GM06990 (cell line): ENCODE data around the gene PRDM15.

Experiments
- DNase-seq: peaks from one replicate; pipeline ENCODE4 v3.0.0-alpha.2; 2011; ENCODE audit not compliant: insufficient read length; ENCODE audit errors: extremely low read depth
- H3K27me3 ChIP-seq: replicated peaks from 2 replicates; pipeline ENCODE4 v1.6.0; 2011; ENCODE audit warnings: low read length; ENCODE audit not compliant: control insufficient read depth, insufficient read depth
- H3K36me3 ChIP-seq: 2 replicates; pipeline ENCODE4 v1.5.1; 2011; ENCODE audit warnings: low read length; ENCODE audit not compliant: control insufficient read depth, insufficient read depth
- H3K4me3 ChIP-seq: replicated peaks from 2 replicates; pipeline ENCODE4 v1.5.1; 2011; ENCODE audit warnings: low read depth, mild to moderate bottlenecking, control low read depth, low read length
- CTCF ChIP-seq: IDR thresholded peaks from 2 replicates; pipeline ENCODE4 v1.5.1; 2011; ENCODE audit warnings: low read length, control low read depth, mild to moderate bottlenecking, inconsistent platforms; ENCODE audit not compliant: insufficient read depth, poor library complexity, severe bottlenecking

PRDM15 gene

GRCh38 chr21:41854426-41854995 is 24.6 kb downstream of the PRDM15 start:
- TF ChIP-seq CTCF, result no peak
- no peaks in the 10 kb centered on the region for H3K27me3 ChIP-seq
- peaks cover 41% of the 10 kb centered on the region for H3K36me3 ChIP-seq
- no peak overlapping the region for H3K4me3 ChIP-seq
- no peak for DNase-seq

- DNase-seq, result no peak
- TF ChIP-seq CTCF, result no peak
- H3K4me3 ChIP-seq, result no peak overlapping the region
- peaks cover 34% of the 10 kb centered on the region for H3K36me3 ChIP-seq
- H3K27me3 ChIP-seq, result no peaks in the 10 kb centered on the region
Observed at GRCh38 chr21:41852929-41853320, 26.2 kb downstream of the PRDM15 start.

GRCh38 chr21:41852151-41852928 is 26.8 kb downstream of the PRDM15 start:
- H3K27me3 ChIP-seq, result no peaks in the 10 kb centered on the region
- peaks cover 31% of the 10 kb centered on the region for H3K36me3 ChIP-seq
- TF ChIP-seq CTCF, result no peak
- no peak for DNase-seq
- H3K4me3 ChIP-seq, result no peak overlapping the region

- Histone ChIP-seq H3K4me3 (no peak overlapping the region), H3K36me3 (peaks cover 30% of the 10 kb centered on the region), H3K27me3 (no peaks in the 10 kb centered on the region)
- TF ChIP-seq CTCF, result no peak
- no peak for DNase-seq
Observed at GRCh38 chr21:41851090-41851790, 27.9 kb downstream of the PRDM15 start.

- H3K36me3 ChIP-seq, result peaks cover 26% of the 10 kb centered on the region
- TF ChIP-seq CTCF, result no peak
- H3K4me3 ChIP-seq, result no peak overlapping the region
- no peaks in the 10 kb centered on the region for H3K27me3 ChIP-seq
- no peak for DNase-seq
Observed at GRCh38 chr21:41850085-41850484, 29.1 kb downstream of the PRDM15 start.
